ENCODE data around the gene OSBP.
A peak's percentile ranks its signal among the peaks of the same experiment; 100 is the strongest.

OSBP gene

DNA sequence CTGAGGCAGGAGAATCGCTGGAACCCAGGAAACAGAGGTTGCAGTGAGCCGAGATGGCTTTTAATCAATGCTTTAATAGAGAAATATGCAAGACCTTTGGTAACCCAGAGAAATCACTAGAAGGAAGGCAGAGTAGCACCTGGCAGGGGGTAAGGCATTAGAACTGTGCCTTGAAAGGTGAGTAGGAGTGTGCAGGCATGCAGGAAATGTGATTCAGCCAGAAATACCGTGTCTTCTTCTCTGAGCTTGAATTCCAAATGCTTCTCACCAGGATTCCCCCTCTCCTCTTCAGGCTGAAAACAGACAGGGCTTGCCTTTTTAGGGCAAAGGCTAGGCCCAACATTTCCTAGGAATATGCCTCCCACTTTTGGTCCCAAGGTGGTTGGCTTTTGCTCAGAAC lies 53.3 kb downstream of the OSBP start:
- no peak overlapping the region for H3K4me3 ChIP-seq (ENCODE audit: low read length)
- no peak overlapping the region for H3K9ac ChIP-seq (ENCODE audit: low read length)
- no peak overlapping the region for H3K4me2 ChIP-seq (ENCODE audit: low read length)
- H3K27ac ChIP-seq (ENCODE audit: low read length), result no peak overlapping the region
- H3K4me1 ChIP-seq (ENCODE audit: low read length), result peaks cover 18% of the 10 kb centered on the region
- no peak for TF ChIP-seq EZH2phosphoT487 (IDR thresholded peaks at IDR 0.05; ENCODE audit: low read depth)
- TF ChIP-seq, protein P1, sequence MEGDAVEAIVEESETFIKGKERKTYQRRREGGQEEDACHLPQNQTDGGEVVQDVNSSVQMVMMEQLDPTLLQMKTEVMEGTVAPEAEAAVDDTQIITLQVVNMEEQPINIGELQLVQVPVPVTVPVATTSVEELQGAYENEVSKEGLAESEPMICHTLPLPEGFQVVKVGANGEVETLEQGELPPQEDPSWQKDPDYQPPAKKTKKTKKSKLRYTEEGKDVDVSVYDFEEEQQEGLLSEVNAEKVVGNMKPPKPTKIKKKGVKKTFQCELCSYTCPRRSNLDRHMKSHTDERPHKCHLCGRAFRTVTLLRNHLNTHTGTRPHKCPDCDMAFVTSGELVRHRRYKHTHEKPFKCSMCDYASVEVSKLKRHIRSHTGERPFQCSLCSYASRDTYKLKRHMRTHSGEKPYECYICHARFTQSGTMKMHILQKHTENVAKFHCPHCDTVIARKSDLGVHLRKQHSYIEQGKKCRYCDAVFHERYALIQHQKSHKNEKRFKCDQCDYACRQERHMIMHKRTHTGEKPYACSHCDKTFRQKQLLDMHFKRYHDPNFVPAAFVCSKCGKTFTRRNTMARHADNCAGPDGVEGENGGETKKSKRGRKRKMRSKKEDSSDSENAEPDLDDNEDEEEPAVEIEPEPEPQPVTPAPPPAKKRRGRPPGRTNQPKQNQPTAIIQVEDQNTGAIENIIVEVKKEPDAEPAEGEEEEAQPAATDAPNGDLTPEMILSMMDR (IDR thresholded peaks at IDR 0.05; ENCODE audit: low read depth, low read length), result no peak
- no peaks in the 10 kb centered on the region for H3K36me3 ChIP-seq (replicated peaks; ENCODE audit: low read depth, low read length)
- no peaks in the 10 kb centered on the region for H3K27me3 ChIP-seq (ENCODE audit: low read depth, low read length)
- H3K9me3 ChIP-seq (ENCODE audit: insufficient read depth, low read length), result no peaks in the 10 kb centered on the region
- H2AFZ ChIP-seq (ENCODE audit: low read depth, low read length), result no peak overlapping the region
- H4K20me1 ChIP-seq (ENCODE audit: insufficient read depth, low read length), result no peaks in the 10 kb centered on the region
- H3K79me2 ChIP-seq (ENCODE audit: low read length), result no peaks in the 10 kb centered on the region

DNA sequence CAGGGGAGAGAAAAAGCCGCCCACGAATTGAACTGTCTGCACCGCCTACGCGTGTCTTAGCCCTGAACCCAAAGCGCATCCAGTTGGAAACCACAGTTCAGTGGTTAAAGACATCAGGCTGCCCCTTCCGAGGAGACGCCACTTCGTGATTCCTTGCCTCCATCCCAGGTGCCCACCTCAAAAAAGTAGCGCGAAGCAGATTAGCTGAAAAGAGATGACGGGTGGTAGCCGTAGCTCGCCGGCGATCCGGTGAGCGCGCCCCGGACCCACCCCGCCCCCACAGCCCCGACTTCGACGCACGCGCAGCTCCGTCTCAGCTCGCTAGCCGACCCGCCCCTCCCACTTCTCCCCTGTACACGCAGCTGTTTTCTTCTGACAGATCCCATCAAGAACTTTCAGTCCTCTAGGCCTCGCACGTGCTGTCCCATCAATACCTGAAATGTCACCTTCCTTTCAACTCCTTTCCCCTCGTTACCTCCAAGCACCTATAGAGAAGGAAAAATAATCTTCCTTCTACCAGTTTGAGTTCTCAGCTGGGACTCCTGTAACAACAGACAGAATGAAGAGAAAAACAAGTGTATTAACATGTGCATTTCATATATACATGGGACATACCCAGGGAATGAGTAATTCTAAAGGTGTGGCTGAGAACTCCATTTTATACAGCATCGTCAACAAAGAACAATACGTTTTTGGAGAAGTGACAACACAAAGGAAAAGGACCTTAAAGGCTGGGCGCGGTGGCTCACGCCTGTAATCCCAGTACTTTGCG lies 54.7 kb downstream of the OSBP start:
- Histone ChIP-seq H3K27ac (ENCODE audit: low read length) (peak overlapping the region; percentile 77), H3K4me3 (ENCODE audit: low read length) (peak overlapping the region; percentile 85), H4K20me1 (ENCODE audit: insufficient read depth, low read length) (no peaks in the 10 kb centered on the region), H3K4me2 (ENCODE audit: low read length) (peak overlapping the region; percentile 95), H3K9me3 (ENCODE audit: insufficient read depth, low read length) (no peaks in the 10 kb centered on the region), H3K9ac (ENCODE audit: low read length) (peak overlapping the region; percentile 89), H3K27me3 (ENCODE audit: low read depth, low read length) (no peaks in the 10 kb centered on the region), H2AFZ (ENCODE audit: low read depth, low read length) (peak overlapping the region; percentile 93), H3K4me1 (ENCODE audit: low read length) (peaks cover 18% of the 10 kb centered on the region), H3K79me2 (ENCODE audit: low read length) (no peaks in the 10 kb centered on the region), H3K36me3 (replicated peaks; ENCODE audit: low read depth, low read length) (no peaks in the 10 kb centered on the region)
- TF ChIP-seq, protein P1 (IDR thresholded peaks at IDR 0.05; ENCODE audit: low read depth, low read length), result no peak

DNA sequence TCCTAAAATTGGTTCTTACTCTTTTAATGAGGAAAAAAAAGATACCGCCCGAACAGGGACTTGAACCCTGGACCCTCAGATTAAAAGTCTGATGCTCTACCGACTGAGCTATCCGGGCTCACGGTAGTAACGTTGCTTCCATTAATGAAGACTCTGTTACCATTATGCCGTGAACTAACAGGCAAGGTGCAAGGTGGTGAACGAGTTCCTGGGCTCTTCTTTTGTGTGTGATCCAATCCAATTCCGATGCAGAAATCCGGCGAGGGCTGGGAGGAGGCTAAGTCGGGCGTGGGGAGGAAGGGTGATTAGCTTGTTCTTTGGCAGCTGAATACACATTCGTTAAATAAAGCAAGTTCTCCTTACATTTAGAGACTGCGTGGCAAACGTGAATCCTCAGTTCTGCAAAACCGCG lies 55.3 kb downstream of the OSBP start:
- Histone ChIP-seq H3K27me3 (ENCODE audit: low read depth, low read length) (no peaks in the 10 kb centered on the region), H2AFZ (ENCODE audit: low read depth, low read length) (peak overlapping the region; percentile 93)

DNA sequence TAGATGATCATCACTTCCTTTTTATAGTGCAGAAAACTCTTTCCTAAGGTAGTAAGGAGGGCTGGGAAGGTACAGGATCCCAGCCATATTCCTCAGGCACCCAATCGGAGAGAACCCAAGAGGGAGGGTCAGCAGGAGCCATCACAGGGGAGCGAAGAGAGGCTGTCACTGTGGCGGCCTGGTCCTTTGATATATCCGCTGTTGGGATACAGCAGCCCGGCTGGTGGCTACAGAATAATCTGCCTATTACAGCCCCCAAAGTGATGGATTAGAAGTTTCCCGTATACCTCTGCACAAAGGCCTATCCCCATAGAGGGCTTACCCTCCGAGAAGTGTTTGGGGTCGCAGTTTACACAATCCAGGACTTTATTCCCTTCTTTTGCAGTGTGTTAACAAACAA lies 55.7 kb downstream of the OSBP start:
- H4K20me1 ChIP-seq (ENCODE audit: insufficient read depth, low read length), result no peaks in the 10 kb centered on the region
- TF ChIP-seq EZH2phosphoT487 (IDR thresholded peaks at IDR 0.05; ENCODE audit: low read depth), result no peak
- TF ChIP-seq, protein P1 (IDR thresholded peaks at IDR 0.05; ENCODE audit: low read depth, low read length), result no peak
- no peaks in the 10 kb centered on the region for H3K79me2 ChIP-seq (ENCODE audit: low read length)
- peaks cover 18% of the 10 kb centered on the region for H3K4me1 ChIP-seq (ENCODE audit: low read length)
- H3K4me2 ChIP-seq (ENCODE audit: low read length), result peak overlapping the region; percentile 73
- peak overlapping the region; percentile 85 for H3K4me3 ChIP-seq (ENCODE audit: low read length)
- H3K27me3 ChIP-seq (ENCODE audit: low read depth, low read length), result no peaks in the 10 kb centered on the region
- no peaks in the 10 kb centered on the region for H3K9me3 ChIP-seq (ENCODE audit: insufficient read depth, low read length)
- no peaks in the 10 kb centered on the region for H3K36me3 ChIP-seq (replicated peaks; ENCODE audit: low read depth, low read length)
- peak overlapping the region; percentile 77 for H3K27ac ChIP-seq (ENCODE audit: low read length)
- H3K9ac ChIP-seq (ENCODE audit: low read length), result peak overlapping the region; percentile 89
- peak overlapping the region; percentile 78 for H2AFZ ChIP-seq (ENCODE audit: low read depth, low read length)

More for the DNA sequence above, 55.3 kb downstream of the OSBP start:
- no peaks in the 10 kb centered on the region for H3K36me3 ChIP-seq (replicated peaks; ENCODE audit: low read depth, low read length)
- peak overlapping the region; percentile 85 for H3K4me3 ChIP-seq (ENCODE audit: low read length)
- peaks cover 18% of the 10 kb centered on the region for H3K4me1 ChIP-seq (ENCODE audit: low read length)
- H3K9ac ChIP-seq (ENCODE audit: low read length), result peak overlapping the region; percentile 89
- H3K4me2 ChIP-seq (ENCODE audit: low read length), result peak overlapping the region; percentile 73
- no peaks in the 10 kb centered on the region for H3K79me2 ChIP-seq (ENCODE audit: low read length)
- H4K20me1 ChIP-seq (ENCODE audit: insufficient read depth, low read length), result no peaks in the 10 kb centered on the region
- peak overlapping the region; percentile 77 for H3K27ac ChIP-seq (ENCODE audit: low read length)
- TF ChIP-seq, protein P1 (IDR thresholded peaks at IDR 0.05; ENCODE audit: low read depth, low read length), result no peak
- no peak for TF ChIP-seq EZH2phosphoT487 (IDR thresholded peaks at IDR 0.05; ENCODE audit: low read depth)
- no peaks in the 10 kb centered on the region for H3K9me3 ChIP-seq (ENCODE audit: insufficient read depth, low read length)

Data from OCI-LY3 (cell line).